H1 (cell line): ENCODE data around the gene POGK. TPM values are rescaled to one million over a fixed set of nuclear protein-coding genes. Genes with fewer than 3 reads are reported as not detected.

Source experiments
- CTCF ChIA-PET: fragments of 300-600 bp; sonication (Branson Sonifier 250); formaldehyde crosslinking; loops from one replicate; lab custom pipeline; 2021; ENCODE audit not compliant: partially characterized antibody; lab: Charles Lee
- POLR2A ChIA-PET: fragments of 300-600 bp; sonication (Branson Sonifier 250); formaldehyde crosslinking; loops from one replicate; lab custom pipeline; 2021; ENCODE audit warnings: inconsistent platforms; ENCODE audit not compliant: partially characterized antibody; lab: Charles Lee
- DNase-seq, 2 experiments: peaks; one replicate each; pipeline versions ENCODE4 v3.0.0 to v3.0.0-alpha.2; 2010 to 2022; ENCODE audit warnings: low spot score in 2 of 2, low read depth in 1 of 2, mixed read lengths in 1 of 2
- FAIRE-seq: peaks from 2 replicates; lab custom pipeline; 2011; peaks lifted over from hg19 to GRCh38; lab: Jason Lieb, UNC
- H2AFZ ChIP-seq: 2 replicates; pipeline ENCODE4 v1.8.1; 2012; ENCODE audit warnings: low read length, inconsistent platforms
- H2AK5ac ChIP-seq: 2 replicates; pipeline ENCODE4 v1.6.1; 2013; ENCODE audit warnings: low read depth, low read length
- H2BK120ac ChIP-seq: replicated peaks from 2 replicates; pipeline ENCODE3; 2013; ENCODE audit warnings: low read depth, low read length, inconsistent platforms
- H2BK12ac ChIP-seq: 2 replicates; pipeline ENCODE4 v1.6.1; 2013; ENCODE audit warnings: low read depth, low read length
- H2BK15ac ChIP-seq: 2 replicates; pipeline ENCODE4 v1.6.1; 2013; ENCODE audit warnings: low read length
- H2BK20ac ChIP-seq: 2 replicates; pipeline ENCODE4 v1.6.1; 2013; ENCODE audit warnings: low read length
- H2BK5ac ChIP-seq: 2 replicates; pipeline ENCODE4 v1.6.1; 2013; ENCODE audit warnings: low read depth, low read length
- H3K14ac ChIP-seq: 2 replicates; pipeline ENCODE4 v1.6.1; 2013; ENCODE audit warnings: inconsistent platforms; ENCODE audit not compliant: insufficient read length
- H3K18ac ChIP-seq: 2 replicates; pipeline ENCODE4 v1.6.1; 2013; ENCODE audit warnings: low read length; ENCODE audit errors: extremely low read depth
- H3K23ac ChIP-seq: 2 replicates; pipeline ENCODE4 v1.6.1; 2013; ENCODE audit warnings: inconsistent platforms; ENCODE audit not compliant: insufficient read length
- H3K23me2 ChIP-seq: 2 replicates; pipeline ENCODE4 v1.6.1; 2013; ENCODE audit warnings: low read depth, low read length
- H3K27ac ChIP-seq: 2 replicates; pipeline ENCODE4 v1.6.1; 2011; ENCODE audit warnings: low read depth, low read length, inconsistent platforms
- H3K27me3 ChIP-seq, 4 experiments: replicated peaks in 1 of 4; 1 replicate in 1 of 4; 2 replicates in 3 of 4; pipeline versions ENCODE4 v1.6.1 to v1.8.1; 2011 to 2013; ENCODE audit warnings: low read length in 3 of 4, mild to moderate bottlenecking in 3 of 4, inconsistent platforms in 2 of 4, mixed read lengths in 2 of 4, moderate library complexity in 1 of 4; ENCODE audit not compliant: control insufficient read depth in 3 of 4, insufficient read depth in 3 of 4; ENCODE audit errors: extremely low read depth in 1 of 4
- H3K36me3 ChIP-seq, 4 experiments: 2 replicates each; pipeline versions ENCODE4 v1.6.1 to v1.8.1; 2011 to 2013; ENCODE audit warnings: mild to moderate bottlenecking in 4 of 4, low read length in 3 of 4, moderate library complexity in 2 of 4, control low read depth in 1 of 4, inconsistent platforms in 1 of 4; ENCODE audit not compliant: insufficient read depth in 4 of 4, control insufficient read depth in 2 of 4
- H3K4ac ChIP-seq: replicated peaks from 2 replicates; pipeline ENCODE3; 2013; ENCODE audit warnings: low read length, low read depth, mixed read lengths, inconsistent platforms; ENCODE audit not compliant: insufficient read length
- H3K4me1 ChIP-seq, 4 experiments: replicated peaks in 1 of 4; 1 replicate in 1 of 4; 2 replicates in 3 of 4; pipeline versions ENCODE4 v1.6.1 to v1.8.1; 2011 to 2013; ENCODE audit warnings: low read length in 3 of 4, inconsistent platforms in 2 of 4, mixed read lengths in 1 of 4; ENCODE audit not compliant: insufficient read depth in 4 of 4, control insufficient read depth in 3 of 4
- H3K4me2 ChIP-seq, 2 experiments: 2 replicates each; pipeline versions ENCODE4 v1.6.1 to v1.8.1; 2011 to 2013; ENCODE audit warnings: low read depth in 2 of 2, low read length in 2 of 2, control low read depth in 1 of 2, inconsistent platforms in 1 of 2, mild to moderate bottlenecking in 1 of 2; ENCODE audit not compliant: insufficient read depth in 1 of 2
- H3K4me3 ChIP-seq, 4 experiments: fragments of 200-600, 300-600 bp in 1 of 4; sonication (generic), shearing (Covaris generic), sonication (Bioruptor Twin) in 1 of 4; 2 replicates each; pipeline versions ENCODE4 v1.5.1 to v1.8.1; 2011 to 2016; ENCODE audit warnings: low read length in 4 of 4, low read depth in 3 of 4, control low read depth in 2 of 4, inconsistent platforms in 2 of 4, mild to moderate bottlenecking in 2 of 4, mixed read lengths in 1 of 4, moderate library complexity in 1 of 4; ENCODE audit not compliant: insufficient read depth in 2 of 4; ENCODE audit errors: extremely low read depth in 1 of 4
- H3K56ac ChIP-seq: replicated peaks from 2 replicates; pipeline ENCODE3; 2013; ENCODE audit warnings: low read depth, mild to moderate bottlenecking, mixed read lengths, low read length, inconsistent platforms; ENCODE audit not compliant: insufficient read length
- H3K79me1 ChIP-seq: 2 replicates; pipeline ENCODE4 v1.6.1; 2013; ENCODE audit warnings: low read depth, low read length, control low read depth
- H3K79me2 ChIP-seq, 2 experiments: 2 replicates each; pipeline versions ENCODE4 v1.6.1 to v1.8.1; 2012 to 2013; ENCODE audit warnings: low read length in 2 of 2, mild to moderate bottlenecking in 2 of 2, inconsistent platforms in 1 of 2; ENCODE audit not compliant: insufficient read depth in 2 of 2, control insufficient read depth in 1 of 2
- H3K9ac ChIP-seq, 4 experiments: replicated peaks in 1 of 4; 1 replicate in 1 of 4; 2 replicates in 3 of 4; pipeline versions ENCODE4 v1.6.1 to v1.8.1; 2011 to 2013; ENCODE audit warnings: low read depth in 3 of 4, low read length in 3 of 4, control low read depth in 2 of 4, mild to moderate bottlenecking in 2 of 4, moderate library complexity in 2 of 4, inconsistent platforms in 1 of 4; ENCODE audit errors: extremely low read depth in 1 of 4
- H3K9me3 ChIP-seq, 2 experiments: 2 replicates each; pipeline versions ENCODE4 v1.6.1 to v1.8.1; 2012 to 2013; ENCODE audit warnings: mild to moderate bottlenecking in 2 of 2, moderate library complexity in 2 of 2, control low read depth in 1 of 2, inconsistent platforms in 1 of 2, low read depth in 1 of 2, low read length in 1 of 2, mixed read lengths in 1 of 2; ENCODE audit not compliant: insufficient read depth in 2 of 2
- H4K20me1 ChIP-seq, 2 experiments: replicated peaks in 1 of 2; 2 replicates each; pipeline versions ENCODE3 to v1.8.1; 2011 to 2013; ENCODE audit warnings: inconsistent platforms in 2 of 2, low read length in 2 of 2, mild to moderate bottlenecking in 1 of 2; ENCODE audit not compliant: insufficient read depth in 2 of 2, control insufficient read depth in 1 of 2
- H4K5ac ChIP-seq: 2 replicates; pipeline ENCODE4 v1.6.1; 2013; ENCODE audit warnings: low read length, low read depth, mixed read lengths, inconsistent platforms; ENCODE audit not compliant: insufficient read length
- H4K8ac ChIP-seq: 2 replicates; pipeline ENCODE4 v1.8.0; 2013; ENCODE audit warnings: mild to moderate bottlenecking, moderate library complexity, low read length, inconsistent platforms; ENCODE audit not compliant: insufficient read depth; ENCODE audit errors: extremely low read depth
- H4K91ac ChIP-seq: replicated peaks from 2 replicates; pipeline ENCODE3; 2013; ENCODE audit warnings: low read length, mixed read lengths, inconsistent platforms; ENCODE audit not compliant: insufficient read length
- CEBPB ChIP-seq: IDR thresholded peaks from 2 replicates; pipeline ENCODE4 v1.6.1; 2012; ENCODE audit warnings: low read depth, low read length
- CTBP2 ChIP-seq: IDR thresholded peaks from 2 replicates; pipeline ENCODE4 v1.7.0; 2011; ENCODE audit warnings: borderline replicate concordance, mild to moderate bottlenecking, moderate library complexity, mixed read lengths, low read length; ENCODE audit not compliant: insufficient read depth, insufficient read length
- GTF2F1 ChIP-seq: IDR thresholded peaks from 2 replicates; pipeline ENCODE4 v1.6.1; 2012; ENCODE audit warnings: low read depth, low read length, improper control_type of control experiment, borderline replicate concordance
- HDAC6 ChIP-seq: IDR thresholded peaks from one replicate; pipeline ENCODE4 v1.7.1; 2012; ENCODE audit warnings: low read depth, mild to moderate bottlenecking, inconsistent platforms, low read length, moderate library complexity
- JUND ChIP-seq: IDR thresholded peaks from 2 replicates; pipeline ENCODE4 v1.6.1; 2011; ENCODE audit warnings: mild to moderate bottlenecking, improper control_type of control experiment, low read length
- KDM1A ChIP-seq: fragments of 200-600, 300-600 bp; sonication (generic); IDR thresholded peaks from 2 replicates; pipeline ENCODE4 v1.7.1; 2016; ENCODE audit warnings: mild to moderate bottlenecking, low read length, borderline replicate concordance
- POLR2A ChIP-seq, 2 experiments: IDR thresholded peaks; 1 replicate in 1 of 2; 2 replicates in 1 of 2; pipeline ENCODE4 v1.6.1; 2011; ENCODE audit warnings: low read depth in 2 of 2, low read length in 2 of 2, mild to moderate bottlenecking in 2 of 2; ENCODE audit errors: control extremely low read depth in 1 of 2
- WGBS, 2 experiments: shearing (Covaris generic) in 1 of 2; methylation state at CpG; one replicate each; pipeline versions ENCODE4 v1.1.6 to v1.1.7; 2013 to 2015; ENCODE audit warnings: low lambda C conversion rate in 2 of 2, mixed read lengths in 2 of 2, inconsistent platforms in 1 of 2, low coverage in 1 of 2, missing lambda C conversion rate in 1 of 2; ENCODE audit not compliant: insufficient replicate concordance in 2 of 2, insufficient coverage in 1 of 2, insufficient read length in 1 of 2; ENCODE audit errors: extremely low coverage in 1 of 2, missing lambda C conversion rate in 1 of 2; 5-methylcytosine and 5-hydroxymethylcytosine counted together
- polyA plus RNA-seq, 7 experiments: library from polyadenylated mRNA; depleted of rRNA in 3 of 7; stranded (reverse) in 5 of 7; unstranded in 2 of 7; fragments of >200 nt in 5 of 7; fragments of 200-250 nt in 2 of 7; gene quantifications; 1 replicate in 5 of 7; 2 replicates in 1 of 7; 4 replicates in 1 of 7; pipeline versions ENCODE4 v1.2.1 to v1.2.3, GENCODE V29; 2011 to 2013; ENCODE audit warnings: missing spikeins in 2 of 7, mixed read lengths in 2 of 7
- total RNA-seq: library from RNA; stranded (reverse); fragmentation: NEBNext Ultra II Directional; extraction: Animal tissue kit (Norgen Biotek cat#: 25700); gene quantifications from 2 replicates; pipeline ENCODE4 v1.2.1, GENCODE V29; 2021
- TF ChIP-seq, protein P1 (sequence below): IDR thresholded peaks from 2 replicates; pipeline ENCODE4 v1.6.1; 2012; ENCODE audit warnings: low read length, inconsistent platforms

The POGK gene
- total and polyA plus RNA-seq, 2 of the 8 experiments (the other 6 are each of a cell fraction or from before 2014, with no cell fraction given) = 16.9 to 40.3 TPM

DNA sequence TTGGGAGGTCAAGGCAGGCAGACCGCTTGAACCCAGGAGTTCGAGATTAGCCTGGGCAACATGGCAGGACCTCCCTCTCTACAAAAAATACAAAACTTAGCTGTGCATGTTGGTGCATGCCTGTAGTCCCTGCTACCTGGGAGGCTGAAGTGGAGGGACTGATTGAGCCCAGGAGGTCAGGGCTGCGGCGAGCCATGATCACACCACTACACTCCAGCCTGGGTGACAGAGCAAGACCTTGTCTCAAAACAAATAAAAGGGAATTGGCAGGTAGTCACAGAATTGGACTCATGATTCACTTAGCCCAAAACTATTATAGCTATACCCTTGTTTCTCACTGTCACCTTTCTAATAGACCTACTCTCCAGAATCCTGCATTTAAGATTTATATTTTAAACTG lies 31.3 kb downstream of the POGK start:
- TF ChIP-seq, protein P1, sequence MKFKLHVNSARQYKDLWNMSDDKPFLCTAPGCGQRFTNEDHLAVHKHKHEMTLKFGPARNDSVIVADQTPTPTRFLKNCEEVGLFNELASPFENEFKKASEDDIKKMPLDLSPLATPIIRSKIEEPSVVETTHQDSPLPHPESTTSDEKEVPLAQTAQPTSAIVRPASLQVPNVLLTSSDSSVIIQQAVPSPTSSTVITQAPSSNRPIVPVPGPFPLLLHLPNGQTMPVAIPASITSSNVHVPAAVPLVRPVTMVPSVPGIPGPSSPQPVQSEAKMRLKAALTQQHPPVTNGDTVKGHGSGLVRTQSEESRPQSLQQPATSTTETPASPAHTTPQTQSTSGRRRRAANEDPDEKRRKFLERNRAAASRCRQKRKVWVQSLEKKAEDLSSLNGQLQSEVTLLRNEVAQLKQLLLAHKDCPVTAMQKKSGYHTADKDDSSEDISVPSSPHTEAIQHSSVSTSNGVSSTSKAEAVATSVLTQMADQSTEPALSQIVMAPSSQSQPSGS = no peak
- TF ChIP-seq CTBP2 (no peak), JUND (no peak), POLR2A (IDR thresholded peaks at IDR 0.05; ENCODE audit: control extremely low read depth in 1 of 2, low read depth in 2 of 2, low read length in 2 of 2) (no peak), HDAC6 (no peak), GTF2F1 (no peak), CEBPB (no peak), KDM1A (no peak)
- Histone ChIP-seq H3K9ac (no peak overlapping the region), H2AFZ (no peak overlapping the region), H3K14ac (no peak overlapping the region), H3K56ac (no peak overlapping the region), H3K4me2 (no peak overlapping the region), H2AK5ac (no peak overlapping the region), H3K27me3 (no peaks in the 10 kb centered on the region), H3K27ac (no peak overlapping the region), H3K4me1 (peaks cover 0 to 7% (median 4%) of the 10 kb centered on the region in 4 experiments; a peak in 5 of 7 replicates), H3K9me3 (no peaks in the 10 kb centered on the region), H4K5ac (no peak overlapping the region), H3K79me2 (peaks cover 6 to 71% of the 10 kb centered on the region in 2 experiments), H3K23ac (no peak overlapping the region), H4K91ac (no peak overlapping the region), H3K4ac (no peak overlapping the region), H2BK20ac (no peak overlapping the region), H3K23me2 (no peaks in the 10 kb centered on the region; the same call in 1 of the 2 replicates), H2BK120ac (no peak overlapping the region), H4K20me1 (peaks cover 5 to 14% of the 10 kb centered on the region in 2 experiments), H4K8ac (no peak overlapping the region), H3K4me3 (no peak overlapping the region), H2BK12ac (no peak overlapping the region), H3K18ac (no peak overlapping the region), H3K36me3 (peaks cover 0 to 33% (median 16%) of the 10 kb centered on the region in 4 experiments; a peak in 5 of 8 replicates), H2BK15ac (no peak overlapping the region), H3K79me1 (peaks cover 7% of the 10 kb centered on the region; the same call in 1 of the 2 replicates), H2BK5ac (no peak overlapping the region)
- FAIRE-seq = no peak
- ChIA-PET CTCF (interaction anchor here (2.3 kb wide), 1 partner anchor 189 kb away, joined by 11 read pairs; no protein-coding TSS in a partner anchor), POLR2A (no interaction called here)
- 86% methylated on average over 4 of the region's 4 CpGs; no CpG with 5 or more reads in 1 of the 2 experiments for WGBS, 2 experiments
- DNase-seq = no peak
